Stomach (tissue), 4 donors: ENCODE data around the gene OLA1.

Experiments used
- CTCF ChIP-seq, 7 experiments: fragments of 450-650 bp in 4 of 7; fragments of 200-600 bp in 3 of 7; sonication (generic) in 3 of 7; IDR thresholded peaks; one replicate each; pipeline ENCODE4 v1.5.1; 2016 to 2019; ENCODE audit warnings: antibody characterized with exemption in 7 of 7, control low read depth in 2 of 7, mild to moderate bottlenecking in 1 of 7
- EP300 ChIP-seq: sonication (generic); formaldehyde crosslinking; IDR thresholded peaks from one replicate; pipeline ENCODE4 v1.6.1; 2017; ENCODE audit warnings: antibody characterized with exemption
- POLR2A ChIP-seq, 4 donors: fragments of 450-650 bp; IDR thresholded peaks; one replicate each; pipeline ENCODE4 v1.6.1; 2016; ENCODE audit warnings: antibody characterized with exemption in 4 of 4, control low read depth in 2 of 4, mild to moderate bottlenecking in 1 of 4, moderate library complexity in 1 of 4

GRCh38 chr2:174121612-174122011 lies 126.7 kb downstream of the OLA1 start:
- no peak for TF ChIP-seq CTCF (IDR thresholded peaks at IDR 0.05)
- TF ChIP-seq POLR2A (IDR thresholded peaks at IDR 0.05): no peak
- TF ChIP-seq EP300: no peak
